Thoracic aorta (tissue), 2 donors: ENCODE measurements around the gene C20orf96. TPM values are rescaled to one million over a fixed set of nuclear protein-coding genes. Genes with fewer than 3 reads are reported as not detected.
"Not testable (repeated sequence)": the region's sequence is repeated elsewhere in the genome, so short reads cannot be mapped to it uniquely, and the experiment has no call there.

Experiments used
- ATAC-seq: fragments of 150-250 bp; one replicate; pipeline ENCODE4 v1.8.0; 2017; ENCODE audit warnings: low read depth; ENCODE audit not compliant: insufficient number of reproducible peaks, low FRiP score
- DNase-seq: peaks from one replicate; pipeline ENCODE4 v3.0.0-alpha.2; 2020; ENCODE audit warnings: low spot score
- H3K27ac ChIP-seq, 2 donors: fragments of 200-600 bp; sonication (generic); 1 replicate in 1 of 2; 2 replicates in 1 of 2; pipeline ENCODE4 v1.5.1; 2016; ENCODE audit warnings: mild to moderate bottlenecking in 2 of 2, moderate library complexity in 2 of 2
- H3K27me3 ChIP-seq: fragments of 200-600 bp; sonication (generic); replicated peaks from 2 replicates; pipeline ENCODE4 v1.6.0; 2016; ENCODE audit warnings: mild to moderate bottlenecking; ENCODE audit not compliant: insufficient read depth
- H3K36me3 ChIP-seq: fragments of 200-600 bp; sonication (generic); one replicate; pipeline ENCODE4 v1.5.1; 2016
- H3K4me1 ChIP-seq, 2 donors: fragments of 200-600 bp; sonication (generic); 1 replicate in 1 of 2; 2 replicates in 1 of 2; pipeline versions ENCODE4 v1.5.1 to v1.6.0; 2016; ENCODE audit warnings: low read depth in 2 of 2, mild to moderate bottlenecking in 1 of 2; ENCODE audit not compliant: control insufficient read depth in 1 of 2
- H3K4me3 ChIP-seq: fragments of 200-600 bp; sonication (generic); 2 replicates; pipeline ENCODE4 v1.5.1; 2016; ENCODE audit warnings: mild to moderate bottlenecking
- H3K9me3 ChIP-seq: fragments of 200-600 bp; sonication (generic); 2 replicates; pipeline ENCODE4 v1.5.1; 2016
- total RNA-seq, 2 donors: library from RNA; depleted of rRNA; stranded (reverse); fragments of >200 nt; gene quantifications; one replicate each; pipeline versions ENCODE4 v1.1.0 to v1.2.3, GENCODE V29; 2016
- TF ChIP-seq, protein P1 (sequence below): fragments of 200-600 bp; sonication (generic); IDR thresholded peaks from one replicate; pipeline ENCODE4 v1.5.1; 2019; ENCODE audit warnings: antibody characterized with exemption

Gene C20orf96
- total RNA-seq, 2 donors from 2014 or later: 0.92 to 6.2 TPM

DNA sequence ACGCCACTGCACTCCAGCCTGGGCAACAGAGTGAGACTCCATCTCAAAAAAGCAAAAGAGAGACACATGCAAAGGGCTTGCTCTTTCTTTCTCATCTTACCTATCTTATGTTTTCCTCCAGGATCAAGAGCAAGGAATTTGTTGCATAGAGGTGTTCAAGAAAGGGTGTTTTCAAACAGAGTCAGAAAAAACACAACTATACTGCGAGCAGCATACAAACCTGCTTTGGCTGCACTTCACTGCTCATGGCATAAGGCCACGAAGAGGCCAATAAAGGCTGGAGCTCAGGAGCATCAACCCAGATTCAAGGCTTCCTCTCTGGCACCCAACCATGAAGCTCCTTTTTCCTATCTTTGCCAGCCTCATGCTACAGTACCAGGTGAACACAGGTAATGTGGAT is 63.6 kb downstream of the C20orf96 start, which contains the start of gene DEFB129:
DEFB129 (plus strand) TSS at position 301 of the 400 bp plus-strand sequence; CDS start at position 332, 31 bp downstream.
- DNase-seq (no peak), ATAC-seq (no peak)
- Histone ChIP-seq H3K27ac (no peak within 1 kb of the TSS), H3K4me3 (no peak within 1 kb of the TSS), H3K4me1 (no peaks in the 10 kb centered on the region), H3K36me3 (no peaks in the 10 kb centered on the region), H3K27me3 (no peaks in the 10 kb centered on the region), H3K9me3 (no peaks in the 10 kb centered on the region)
- TF ChIP-seq, protein P1, sequence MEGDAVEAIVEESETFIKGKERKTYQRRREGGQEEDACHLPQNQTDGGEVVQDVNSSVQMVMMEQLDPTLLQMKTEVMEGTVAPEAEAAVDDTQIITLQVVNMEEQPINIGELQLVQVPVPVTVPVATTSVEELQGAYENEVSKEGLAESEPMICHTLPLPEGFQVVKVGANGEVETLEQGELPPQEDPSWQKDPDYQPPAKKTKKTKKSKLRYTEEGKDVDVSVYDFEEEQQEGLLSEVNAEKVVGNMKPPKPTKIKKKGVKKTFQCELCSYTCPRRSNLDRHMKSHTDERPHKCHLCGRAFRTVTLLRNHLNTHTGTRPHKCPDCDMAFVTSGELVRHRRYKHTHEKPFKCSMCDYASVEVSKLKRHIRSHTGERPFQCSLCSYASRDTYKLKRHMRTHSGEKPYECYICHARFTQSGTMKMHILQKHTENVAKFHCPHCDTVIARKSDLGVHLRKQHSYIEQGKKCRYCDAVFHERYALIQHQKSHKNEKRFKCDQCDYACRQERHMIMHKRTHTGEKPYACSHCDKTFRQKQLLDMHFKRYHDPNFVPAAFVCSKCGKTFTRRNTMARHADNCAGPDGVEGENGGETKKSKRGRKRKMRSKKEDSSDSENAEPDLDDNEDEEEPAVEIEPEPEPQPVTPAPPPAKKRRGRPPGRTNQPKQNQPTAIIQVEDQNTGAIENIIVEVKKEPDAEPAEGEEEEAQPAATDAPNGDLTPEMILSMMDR: no peak

DNA sequence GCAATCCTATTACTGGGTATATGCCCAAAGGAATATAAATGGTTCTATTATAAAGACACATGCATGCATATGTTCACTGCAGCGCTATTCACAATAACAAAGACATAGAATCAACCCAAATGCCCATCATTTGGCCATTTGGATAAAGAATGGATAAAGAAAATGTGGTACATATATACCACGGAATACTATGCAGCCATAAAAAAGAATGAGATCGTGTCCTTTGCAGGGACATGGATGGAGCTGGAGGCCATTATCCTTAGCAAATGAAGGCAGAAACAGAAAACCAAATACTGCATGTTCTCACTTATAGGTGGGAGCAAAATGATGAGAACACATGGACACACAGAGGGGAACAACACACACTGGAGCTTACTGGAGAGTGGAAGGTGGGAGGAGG is 64.7 kb downstream of the C20orf96 start:
- not testable (repeated sequence) for H3K4me3 ChIP-seq, H3K36me3 ChIP-seq, H3K9me3 ChIP-seq, DNase-seq, H3K27ac ChIP-seq, H3K27me3 ChIP-seq, ATAC-seq, H3K4me1 ChIP-seq

DNA sequence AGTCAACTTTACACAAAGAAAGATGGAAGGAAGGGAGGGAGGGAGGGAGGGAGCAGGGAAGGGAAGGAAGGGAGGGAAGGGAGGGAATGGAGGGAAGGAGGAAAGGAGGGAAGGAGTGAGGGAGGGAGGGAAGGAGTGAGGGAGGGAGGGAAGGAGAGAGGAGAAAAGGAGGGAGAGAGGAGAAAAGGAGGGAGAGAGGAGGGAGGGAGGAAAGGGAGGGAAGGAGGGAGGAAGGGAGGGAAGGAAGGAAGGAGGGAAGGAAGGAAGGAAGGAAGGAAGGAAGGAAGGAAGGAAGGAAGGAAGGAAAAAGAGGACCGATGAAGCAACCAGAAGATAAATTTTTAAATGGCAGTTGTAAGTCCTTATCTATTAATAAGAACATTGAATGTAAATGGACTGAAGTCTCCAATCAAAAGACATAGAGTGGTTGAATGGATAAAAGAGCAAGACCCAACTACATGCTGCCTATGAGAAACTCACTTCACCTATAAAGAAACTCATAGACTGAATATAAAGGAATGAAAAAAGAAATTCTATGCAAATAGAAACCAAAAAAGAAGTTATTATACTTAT is 69.2 kb downstream of the C20orf96 start:
- ATAC-seq: no peak
- Histone ChIP-seq H3K9me3 (no peaks in the 10 kb centered on the region), H3K27me3 (no peaks in the 10 kb centered on the region), H3K4me1 (no peaks in the 10 kb centered on the region), H3K27ac (no peak overlapping the region), H3K36me3 (no peaks in the 10 kb centered on the region), H3K4me3 (no peak overlapping the region)
- no peak for DNase-seq
- TF ChIP-seq, protein P1: no peak

Other genes with a start within 250 kb of the C20orf96 start
- not detected for gene DEFB125, start 203.1 kb downstream of the C20orf96 start, total RNA-seq
- gene DEFB126, start 148.2 kb downstream of the C20orf96 start, total RNA-seq: not detected
- gene DEFB127, start 133.3 kb downstream of the C20orf96 start, total RNA-seq: not detected
- not detected for gene DEFB128, start 101.0 kb downstream of the C20orf96 start, total RNA-seq
- gene DEFB129, start 63.5 kb downstream of the C20orf96 start, total RNA-seq: not detected
- gene DEFB132, start 33.0 kb downstream of the C20orf96 start, total RNA-seq: not detected
- 10 to 100 TPM; 14.4 to 19.5 TPM for gene ZCCHC3, start 6.8 kb upstream of the C20orf96 start, total RNA-seq
- gene SOX12, start 34.8 kb upstream of the C20orf96 start, total RNA-seq: 1 to 10 TPM; 3.9 to 5.4 TPM
- 10 to 100 TPM; 25.1 to 56.9 TPM for gene NRSN2, start 56.4 kb upstream of the C20orf96 start, total RNA-seq
- 1 to 10 TPM; 2.7 to 5.0 TPM for gene TRIB3, start 90.0 kb upstream of the C20orf96 start, total RNA-seq
- 100 to 1,000 TPM in 1 of 2 donors, 10 to 100 TPM in 1; 84.0 to 102 TPM for gene RBCK1, start 117.5 kb upstream of the C20orf96 start, total RNA-seq
- 10 to 100 TPM; 33.8 to 40.0 TPM for gene TBC1D20, start 171.8 kb upstream of the C20orf96 start, total RNA-seq